A549 (cell line): Measurements from ENCODE around the gene C2CD3. TPM values are rescaled to one million over a fixed set of nuclear protein-coding genes. Genes with fewer than 3 reads are reported as not detected.

Experiments
- ATAC-seq, 2 experiments: fragments of 200-7000 bp in 1 of 2; fragments of >200 bp in 1 of 2; cut with Nextera tagmentation in 1 of 2; cut with Tn5 transposase in 1 of 2; 3 replicates each; pipeline versions ENCODE4 v1.8.0 to v1.9.1; 2018 to 2020; ENCODE audit warnings: mild to moderate bottlenecking in 1 of 2, moderate library complexity in 1 of 2
- CTCF ChIA-PET: fragments of 300-600 bp; sonication (Branson Sonifier 250); formaldehyde crosslinking; extraction: SDS; loops from one replicate; lab custom pipeline; 2021; ENCODE audit warnings: antibody characterized with exemption, inconsistent platforms; lab: Yijun Ruan, JAX
- POLR2A ChIA-PET: fragments of 350-600 bp; formaldehyde crosslinking; extraction: SDS; loops from one replicate; lab custom pipeline; 2021; ENCODE audit warnings: antibody characterized with exemption, inconsistent platforms; lab: Yijun Ruan, JAX
- DNase-seq, 2 experiments: peaks; one replicate each; pipeline versions ENCODE4 v3.0.0 to v3.0.0-alpha.2; 2011 to 2016; ENCODE audit warnings: low read depth in 1 of 2, low spot score in 1 of 2
- FAIRE-seq: peaks from 2 replicates; lab custom pipeline; 2011; peaks lifted over from hg19 to GRCh38; lab: Jason Lieb, UNC
- H3K27ac ChIP-seq, 2 experiments: fragments of >200 bp; sonication (Bioruptor Twin); formaldehyde crosslinking; 3 replicates each; pipeline ENCODE4 v1.5.1; 2016 to 2017
- H3K4me1 ChIP-seq: fragments of >200 bp; sonication (Bioruptor Twin); formaldehyde crosslinking; 3 replicates; pipeline ENCODE4 v1.6.1; 2016
- H3K4me2 ChIP-seq: fragments of >200 bp; sonication (Bioruptor Twin); formaldehyde crosslinking; 3 replicates; pipeline ENCODE4 v1.6.1; 2016
- H3K4me3 ChIP-seq: fragments of >200 bp; sonication (Bioruptor Twin); formaldehyde crosslinking; 3 replicates; pipeline ENCODE4 v1.5.1; 2016
- H3K9me3 ChIP-seq: fragments of >200 bp; sonication (Bioruptor Twin); formaldehyde crosslinking; 3 replicates; pipeline ENCODE4 v1.6.1; 2016
- CBX2 ChIP-seq: fragments of 200-600 bp; sonication (generic); IDR thresholded peaks from 2 replicates; pipeline ENCODE4 v1.6.1; 2016; ENCODE audit warnings: low read depth, mild to moderate bottlenecking, borderline replicate concordance
- CBX8 ChIP-seq: fragments of 200-600 bp; sonication (generic); IDR thresholded peaks from 2 replicates; pipeline ENCODE4 v1.6.1; 2016
- CHD4 ChIP-seq: fragments of 200-600 bp; sonication (generic); IDR thresholded peaks from 2 replicates; pipeline ENCODE4 v1.6.1; 2016; ENCODE audit warnings: antibody characterized with exemption, mild to moderate bottlenecking, borderline replicate concordance
- EHMT2 ChIP-seq: fragments of 200-600 bp; sonication (generic); IDR thresholded peaks from 2 replicates; pipeline ENCODE4 v1.6.1; 2016; ENCODE audit warnings: antibody characterized with exemption, low read depth, mild to moderate bottlenecking, moderate library complexity
- ESRRA ChIP-seq: fragments of 150-350 bp; IDR thresholded peaks from 2 replicates; pipeline ENCODE4 v1.6.1; 2014; ENCODE audit warnings: mild to moderate bottlenecking, low read length, borderline replicate concordance
- FOSB ChIP-seq: fragments of 250-450 bp; sonication (Bioruptor Pico); IDR thresholded peaks from 2 replicates; pipeline ENCODE4 v1.5.0; 2020; ENCODE audit warnings: mild to moderate bottlenecking, moderate library complexity
- GATA3 ChIP-seq: IDR thresholded peaks from 2 replicates; pipeline ENCODE4 v1.6.1; 2012; ENCODE audit warnings: borderline replicate concordance
- HDAC2 ChIP-seq: fragments of 200-600 bp; sonication (generic); IDR thresholded peaks from 2 replicates; pipeline ENCODE4 v1.6.1; 2016
- HOXA7 ChIP-seq: fragments of 250-450 bp; sonication (Bioruptor Pico); IDR thresholded peaks from 2 replicates; pipeline ENCODE4 v1.5.0; 2020; ENCODE audit warnings: mild to moderate bottlenecking, moderate library complexity
- HOXB13 ChIP-seq: fragments of 250-450 bp; sonication (Bioruptor Pico); IDR thresholded peaks from 2 replicates; pipeline ENCODE4 v1.5.0; 2020; ENCODE audit warnings: low read depth, mild to moderate bottlenecking, moderate library complexity
- JUNB ChIP-seq: fragments of >200 bp; sonication (Bioruptor Twin); formaldehyde crosslinking; IDR thresholded peaks from 2 replicates; pipeline ENCODE4 v1.6.1; 2016
- KDM1A ChIP-seq: fragments of 200-600 bp; sonication (generic); IDR thresholded peaks from 2 replicates; pipeline ENCODE4 v1.6.1; 2016; ENCODE audit warnings: low read depth, mild to moderate bottlenecking
- MYC ChIP-seq: IDR thresholded peaks from 2 replicates; pipeline ENCODE4 v1.6.1; 2012; ENCODE audit warnings: mild to moderate bottlenecking, inconsistent platforms, low read length, improper control_type of control experiment, borderline replicate concordance
- NFE2L2 ChIP-seq: fragments of 150-350 bp; conservative IDR thresholded peaks from 2 replicates; pipeline ENCODE4 v1.6.1; 2014; ENCODE audit warnings: low read length
- NPAS2 ChIP-seq: fragments of 250-450 bp; sonication (Bioruptor Pico); IDR thresholded peaks from 2 replicates; pipeline ENCODE4 v1.8.0; 2022; ENCODE audit warnings: mild to moderate bottlenecking, moderate library complexity, borderline replicate concordance
- NR3C1 ChIP-seq: fragments of >200 bp; sonication (Bioruptor Twin); formaldehyde crosslinking; IDR thresholded peaks from 3 replicates; pipeline ENCODE4 v1.6.1; 2017
- POLR2AphosphoS2 ChIP-seq: conservative IDR thresholded peaks from 2 replicates; pipeline ENCODE4 v1.6.1; 2012; ENCODE audit warnings: low read length, improper control_type of control experiment, inconsistent platforms
- RAD21 ChIP-seq, 2 experiments: fragments of >200 bp in 1 of 2; sonication (Bioruptor Twin) in 1 of 2; formaldehyde crosslinking in 1 of 2; IDR thresholded peaks in 1 of 2; conservative IDR thresholded peaks in 1 of 2; 2 replicates in 1 of 2; 3 replicates in 1 of 2; pipeline ENCODE4 v1.6.1; 2012 to 2018; ENCODE audit warnings: inconsistent platforms in 1 of 2
- RCOR1 ChIP-seq: fragments of 150-350 bp; IDR thresholded peaks from 2 replicates; pipeline ENCODE4 v1.6.1; 2014; ENCODE audit warnings: antibody characterized with exemption, low read length, low read depth
- RFX5 ChIP-seq: fragments of 450-650 bp; IDR thresholded peaks from 2 replicates; pipeline ENCODE4 v1.7.1; 2014; ENCODE audit warnings: antibody characterized with exemption, mild to moderate bottlenecking, moderate library complexity
- SREBF2 ChIP-seq: fragments of 450-650 bp; IDR thresholded peaks from 2 replicates; pipeline ENCODE4 v1.6.1; 2014; ENCODE audit warnings: mild to moderate bottlenecking, moderate library complexity
- ZFP36 ChIP-seq: fragments of 450-650 bp; IDR thresholded peaks from 2 replicates; pipeline ENCODE4 v1.6.1; 2014; ENCODE audit warnings: borderline replicate concordance; ENCODE audit not compliant: partially characterized antibody
- ZNF302 ChIP-seq: fragments of 250-450 bp; sonication (Bioruptor Pico); IDR thresholded peaks from 2 replicates; pipeline ENCODE4 v1.9.0; 2021; ENCODE audit warnings: inconsistent platforms, mild to moderate bottlenecking, moderate library complexity
- WGBS: methylation state at CpG from one replicate; pipeline ENCODE4 v1.1.6; 2017; ENCODE audit errors: missing lambda C conversion rate; 5-methylcytosine and 5-hydroxymethylcytosine counted together
- polyA plus RNA-seq, 4 experiments: library from polyadenylated mRNA; depleted of rRNA in 3 of 4; stranded (reverse); fragments of >200 nt; fragmentation: RNase III in 1 of 4; extraction: RNeasy Plus Mini Kit Qiagen cat#74134 plus additional on column Dnase treatment in 1 of 4; gene quantifications; 2 replicates in 3 of 4; 3 replicates in 1 of 4; pipeline ENCODE4 v1.2.3, GENCODE V29; 2011 to 2017
- TF ChIP-seq, protein P1 (sequence below): fragments of 150-350 bp; IDR thresholded peaks from 2 replicates; pipeline ENCODE4 v1.6.1; 2014; ENCODE audit warnings: low read depth, mild to moderate bottlenecking, low read length
- TF ChIP-seq, protein P2 (sequence below): fragments of 450-650 bp; IDR thresholded peaks from 2 replicates; pipeline ENCODE4 v1.6.1; 2014; ENCODE audit warnings: antibody characterized with exemption
- TF ChIP-seq, protein P3 (sequence below): fragments of >200 bp; sonication (Bioruptor Twin); formaldehyde crosslinking; IDR thresholded peaks from 3 replicates; pipeline ENCODE4 v1.5.1; 2016
- TF ChIP-seq, protein P4 (sequence below): IDR thresholded peaks from 2 replicates; pipeline ENCODE4 v1.6.1; 2012

The C2CD3 gene
- polyA plus RNA-seq, 2 of the 4 experiments (the other 2 are of a cell fraction), result 15.2 to 19.8 TPM

DNA sequence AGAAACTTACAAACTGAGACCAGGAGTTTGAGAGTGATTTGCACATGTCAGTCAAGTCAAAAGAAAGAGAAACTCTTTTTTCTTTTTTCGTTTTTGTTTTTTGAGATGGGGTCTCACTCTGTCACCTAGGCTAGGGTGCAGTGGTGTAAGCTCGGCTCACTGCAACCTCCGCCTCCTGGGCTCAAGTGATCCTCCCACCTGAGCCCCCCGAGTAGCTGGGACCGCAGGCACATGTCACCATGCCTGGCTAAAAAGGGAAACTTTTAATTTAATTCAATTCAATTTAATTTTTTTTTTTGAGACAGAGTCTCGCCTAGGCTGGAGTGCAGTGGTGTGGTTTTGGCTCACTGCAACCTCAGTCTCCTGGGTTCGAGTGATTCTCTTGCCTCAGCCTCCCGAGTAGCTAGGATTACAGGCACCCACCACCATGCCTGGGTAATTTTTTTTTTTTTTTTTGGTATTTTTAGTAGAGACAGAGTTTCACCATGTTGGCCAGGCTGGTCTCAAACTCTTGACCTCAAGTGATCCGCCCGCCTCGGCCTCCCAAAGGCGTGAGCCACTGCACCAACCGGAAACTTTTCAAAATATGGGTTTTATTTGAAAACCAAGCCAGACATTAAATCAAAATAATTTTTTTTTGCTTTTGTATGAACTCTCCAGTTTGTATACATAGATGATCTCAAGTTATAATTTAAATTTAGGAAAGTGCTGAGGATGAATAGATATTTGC is 171.8 kb downstream of the C2CD3 start:
- FAIRE-seq (no peak), ATAC-seq (no peak), DNase-seq (no peak)
- 87% methylated on average over 13 of the region's 13 CpGs for WGBS
- Histone ChIP-seq H3K4me3 (no peak overlapping the region), H3K27ac (no peak overlapping the region)
- POLR2A ChIA-PET, result no interaction called here
- CTCF ChIA-PET, result interaction anchor here (1.4 kb wide), 1 partner anchor 9 kb away, joined by 3 read pairs; no protein-coding TSS in a partner anchor
- TF ChIP-seq RFX5, result no peak
- TF ChIP-seq MYC, result no peak
- TF ChIP-seq RCOR1, result no peak
- TF ChIP-seq JUNB, result no peak
- TF ChIP-seq, protein P1, sequence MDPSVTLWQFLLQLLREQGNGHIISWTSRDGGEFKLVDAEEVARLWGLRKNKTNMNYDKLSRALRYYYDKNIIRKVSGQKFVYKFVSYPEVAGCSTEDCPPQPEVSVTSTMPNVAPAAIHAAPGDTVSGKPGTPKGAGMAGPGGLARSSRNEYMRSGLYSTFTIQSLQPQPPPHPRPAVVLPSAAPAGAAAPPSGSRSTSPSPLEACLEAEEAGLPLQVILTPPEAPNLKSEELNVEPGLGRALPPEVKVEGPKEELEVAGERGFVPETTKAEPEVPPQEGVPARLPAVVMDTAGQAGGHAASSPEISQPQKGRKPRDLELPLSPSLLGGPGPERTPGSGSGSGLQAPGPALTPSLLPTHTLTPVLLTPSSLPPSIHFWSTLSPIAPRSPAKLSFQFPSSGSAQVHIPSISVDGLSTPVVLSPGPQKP, result no peak
- TF ChIP-seq HOXB13 (CRISPR knock-in tag), result no peak
- no peak for TF ChIP-seq RAD21 (conservative IDR thresholded peaks at IDR 0.05 in 1 of 2, IDR thresholded peaks at IDR 0.05 in 1 of 2)
- TF ChIP-seq NFE2L2, result no peak
- no peak for TF ChIP-seq POLR2AphosphoS2
- TF ChIP-seq GATA3, result no peak
- TF ChIP-seq NR3C1, result no peak
- no peak for TF ChIP-seq ZNF302 (CRISPR knock-in tag)
- no peak for TF ChIP-seq CBX2
- TF ChIP-seq, all 56 proteins: peak for 0
- Histone ChIP-seq H3K4me2 (no peak overlapping the region), H3K9me3 (no peaks in the 10 kb centered on the region), H3K4me1 (no peaks in the 10 kb centered on the region)

DNA sequence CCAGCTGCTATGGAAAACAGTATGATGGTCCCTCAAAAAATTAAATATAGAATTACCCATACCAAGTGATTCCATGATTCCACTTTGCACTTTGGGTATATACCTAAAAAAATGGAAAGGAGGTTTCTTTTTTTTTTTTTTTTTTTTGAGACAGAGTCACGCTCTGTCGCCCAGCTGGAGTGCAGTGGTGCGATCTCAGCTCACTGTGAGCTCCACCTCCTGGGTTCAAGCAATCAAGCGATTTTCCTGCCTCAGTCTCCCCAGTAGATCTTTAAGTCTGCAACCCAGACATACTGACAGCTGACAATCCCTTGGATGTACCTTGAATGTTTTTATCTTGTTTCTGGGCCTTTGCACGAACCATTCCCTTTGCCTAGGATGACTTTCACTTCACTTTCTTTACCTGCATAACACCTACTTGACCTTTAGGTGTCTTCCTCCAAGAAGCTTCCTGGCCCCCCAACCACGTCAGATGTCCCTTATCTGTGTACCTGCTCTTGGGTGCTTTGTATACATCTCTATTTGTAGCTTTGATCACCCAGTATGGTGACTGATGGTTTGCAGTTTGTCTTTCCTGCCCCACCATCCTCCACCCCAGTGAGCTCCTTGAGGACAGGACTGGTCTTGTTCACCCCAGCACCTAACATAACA is 173.6 kb downstream of the C2CD3 start:
- ATAC-seq, result no peak
- WGBS, result 80% methylated on average over 6 of the region's 6 CpGs
- no peak overlapping the region for H3K27ac ChIP-seq

More for the DNA sequence above, 173.6 kb downstream of the C2CD3 start:
- POLR2A ChIA-PET, result interaction anchor here (1.4 kb wide), 1 partner anchor 15 kb away, joined by 4 read pairs; the partner anchor contains the start of gene UCP2
- Histone ChIP-seq H3K4me1 (no peaks in the 10 kb centered on the region), H3K4me2 (no peak overlapping the region), H3K9me3 (no peaks in the 10 kb centered on the region), H3K4me3 (no peak overlapping the region)
- CTCF ChIA-PET, result interaction anchor here (0.6 to 1.4 kb wide), 3 partner anchors 11 to 161 kb away, joined by 3 read pairs; no protein-coding TSS in a partner anchor
- TF ChIP-seq, protein P2, sequence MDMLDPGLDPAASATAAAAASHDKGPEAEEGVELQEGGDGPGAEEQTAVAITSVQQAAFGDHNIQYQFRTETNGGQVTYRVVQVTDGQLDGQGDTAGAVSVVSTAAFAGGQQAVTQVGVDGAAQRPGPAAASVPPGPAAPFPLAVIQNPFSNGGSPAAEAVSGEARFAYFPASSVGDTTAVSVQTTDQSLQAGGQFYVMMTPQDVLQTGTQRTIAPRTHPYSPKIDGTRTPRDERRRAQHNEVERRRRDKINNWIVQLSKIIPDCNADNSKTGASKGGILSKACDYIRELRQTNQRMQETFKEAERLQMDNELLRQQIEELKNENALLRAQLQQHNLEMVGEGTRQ, result no peak
- TF ChIP-seq ZFP36 (no peak), KDM1A (no peak), FOSB (CRISPR knock-in tag) (no peak), EHMT2 (no peak), CHD4 (no peak), ESRRA (no peak), HDAC2 (no peak), NFE2L2 (no peak), NPAS2 (CRISPR knock-in tag) (no peak), CBX8 (no peak), HOXA7 (CRISPR knock-in tag) (no peak), SREBF2 (no peak), CBX2 (no peak)
- TF ChIP-seq, protein P3, sequence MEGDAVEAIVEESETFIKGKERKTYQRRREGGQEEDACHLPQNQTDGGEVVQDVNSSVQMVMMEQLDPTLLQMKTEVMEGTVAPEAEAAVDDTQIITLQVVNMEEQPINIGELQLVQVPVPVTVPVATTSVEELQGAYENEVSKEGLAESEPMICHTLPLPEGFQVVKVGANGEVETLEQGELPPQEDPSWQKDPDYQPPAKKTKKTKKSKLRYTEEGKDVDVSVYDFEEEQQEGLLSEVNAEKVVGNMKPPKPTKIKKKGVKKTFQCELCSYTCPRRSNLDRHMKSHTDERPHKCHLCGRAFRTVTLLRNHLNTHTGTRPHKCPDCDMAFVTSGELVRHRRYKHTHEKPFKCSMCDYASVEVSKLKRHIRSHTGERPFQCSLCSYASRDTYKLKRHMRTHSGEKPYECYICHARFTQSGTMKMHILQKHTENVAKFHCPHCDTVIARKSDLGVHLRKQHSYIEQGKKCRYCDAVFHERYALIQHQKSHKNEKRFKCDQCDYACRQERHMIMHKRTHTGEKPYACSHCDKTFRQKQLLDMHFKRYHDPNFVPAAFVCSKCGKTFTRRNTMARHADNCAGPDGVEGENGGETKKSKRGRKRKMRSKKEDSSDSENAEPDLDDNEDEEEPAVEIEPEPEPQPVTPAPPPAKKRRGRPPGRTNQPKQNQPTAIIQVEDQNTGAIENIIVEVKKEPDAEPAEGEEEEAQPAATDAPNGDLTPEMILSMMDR, result no peak
- TF ChIP-seq, protein P1, result no peak
- TF ChIP-seq, protein P4, sequence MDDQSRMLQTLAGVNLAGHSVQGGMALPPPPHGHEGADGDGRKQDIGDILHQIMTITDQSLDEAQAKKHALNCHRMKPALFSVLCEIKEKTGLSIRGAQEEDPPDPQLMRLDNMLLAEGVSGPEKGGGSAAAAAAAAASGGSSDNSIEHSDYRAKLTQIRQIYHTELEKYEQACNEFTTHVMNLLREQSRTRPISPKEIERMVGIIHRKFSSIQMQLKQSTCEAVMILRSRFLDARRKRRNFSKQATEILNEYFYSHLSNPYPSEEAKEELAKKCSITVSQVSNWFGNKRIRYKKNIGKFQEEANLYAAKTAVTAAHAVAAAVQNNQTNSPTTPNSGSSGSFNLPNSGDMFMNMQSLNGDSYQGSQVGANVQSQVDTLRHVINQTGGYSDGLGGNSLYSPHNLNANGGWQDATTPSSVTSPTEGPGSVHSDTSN, result no peak
- DNase-seq, result no peak
- no peak for FAIRE-seq
